ENCODE results near the gene CCDC8.
"Not testable (repeated sequence)": the region's sequence is repeated elsewhere in the genome, so short reads cannot be mapped to it uniquely, and the experiment has no call there.

CCDC8 gene

GRCh38 chr19:46413262-46414031 lies at the start of gene CCDC8:
Gene CCDC8 (minus strand): TSS chr19:46413564. CDS start chr19:46412810, 754 bp downstream.
- FAIRE-seq (no peak), DNase-seq (ENCODE audit: low spot score) (no peak)

GRCh38 chr19:46461537-46461936 lies 48.2 kb upstream of the CCDC8 start:
- FAIRE-seq, result no peak
- DNase-seq (ENCODE audit: low spot score), result no peak

- DNase-seq (ENCODE audit: low spot score), result no peak
- no peak for FAIRE-seq
Measured at GRCh38 chr19:46460981-46461380, 47.6 kb upstream of the CCDC8 start.

GRCh38 chr19:46460055-46460454 lies 46.7 kb upstream of the CCDC8 start:
- DNase-seq (ENCODE audit: low spot score), result no peak
- no peak for FAIRE-seq

GRCh38 chr19:46456930-46457329 lies 43.6 kb upstream of the CCDC8 start:
- FAIRE-seq (no peak), DNase-seq (ENCODE audit: low spot score) (no peak)

GRCh38 chr19:46454244-46454643 lies 40.9 kb upstream of the CCDC8 start:
- DNase-seq (ENCODE audit: low spot score), result no peak
- no peak for FAIRE-seq

GRCh38 chr19:46453661-46454060 lies 40.3 kb upstream of the CCDC8 start:
- DNase-seq (ENCODE audit: low spot score) (no peak), FAIRE-seq (no peak)

- no peak for DNase-seq (ENCODE audit: low spot score)
- FAIRE-seq, result no peak
Measured at GRCh38 chr19:46452186-46452585, 38.8 kb upstream of the CCDC8 start.

- no peak for FAIRE-seq
- DNase-seq (ENCODE audit: low spot score), result no peak
Measured at GRCh38 chr19:46451352-46451751, 38.0 kb upstream of the CCDC8 start.

- no peak for FAIRE-seq
- no peak for DNase-seq (ENCODE audit: low spot score)
Measured at GRCh38 chr19:46450737-46451136, 37.4 kb upstream of the CCDC8 start.

- FAIRE-seq (no peak), DNase-seq (ENCODE audit: low spot score) (no peak)
Measured at GRCh38 chr19:46449228-46449627, 35.9 kb upstream of the CCDC8 start.

- DNase-seq (ENCODE audit: low spot score) (no peak), FAIRE-seq (no peak)
Measured at GRCh38 chr19:46448601-46449000, 35.2 kb upstream of the CCDC8 start.

GRCh38 chr19:46447824-46448223 lies 34.5 kb upstream of the CCDC8 start:
- no peak for FAIRE-seq
- no peak for DNase-seq (ENCODE audit: low spot score)

- FAIRE-seq (no peak), DNase-seq (ENCODE audit: low spot score) (no peak)
Measured at GRCh38 chr19:46447006-46447405, 33.6 kb upstream of the CCDC8 start.

- FAIRE-seq, result no peak
Measured at GRCh38 chr19:46446021-46446420, 32.7 kb upstream of the CCDC8 start.

GRCh38 chr19:46442808-46443450 lies 29.6 kb upstream of the CCDC8 start:
- peak; percentile 37 for DNase-seq (ENCODE audit: low spot score)
- FAIRE-seq, result peak; percentile 86

More at GRCh38 chr19:46446021-46446420, 32.7 kb upstream of the CCDC8 start:
- DNase-seq (ENCODE audit: low spot score), result no peak

GRCh38 chr19:46441866-46442265 lies 28.5 kb upstream of the CCDC8 start:
- no peak for FAIRE-seq
- no peak for DNase-seq (ENCODE audit: low spot score)

GRCh38 chr19:46435689-46436088 lies 22.3 kb upstream of the CCDC8 start:
- DNase-seq (ENCODE audit: low spot score); FAIRE-seq: not testable (repeated sequence)

GRCh38 chr19:46435009-46435408 lies 21.6 kb upstream of the CCDC8 start:
- DNase-seq (ENCODE audit: low spot score) (no peak), FAIRE-seq (no peak)

- DNase-seq (ENCODE audit: low spot score); FAIRE-seq: not testable (repeated sequence)
Measured at GRCh38 chr19:46433470-46433869, 20.1 kb upstream of the CCDC8 start.

- FAIRE-seq (no peak), DNase-seq (ENCODE audit: low spot score) (no peak)
Measured at GRCh38 chr19:46431824-46432223, 18.5 kb upstream of the CCDC8 start.

- FAIRE-seq, result no peak
- no peak for DNase-seq (ENCODE audit: low spot score)
Measured at GRCh38 chr19:46429999-46430398, 16.6 kb upstream of the CCDC8 start.
